ENCODE data around the gene LY86. TPM values are rescaled to one million over a fixed set of nuclear protein-coding genes. Genes with fewer than 3 reads are reported as not detected.

Gene LY86
- total RNA-seq, 1 experiment from 2014 or later = not detected

GRCh38 chr6:6635291-6635690 is 46.8 kb downstream of the LY86 start:
- H2BK5ac ChIP-seq (ENCODE audit: insufficient read length, low read length) = no peak overlapping the region
- H2BK120ac ChIP-seq (ENCODE audit: low read depth, low read length, poor library complexity, severe bottlenecking) = no peak overlapping the region
- H3K4ac ChIP-seq (ENCODE audit: low read depth, low read length) = no peak overlapping the region
- peaks cover 21 to 22% of the 10 kb centered on the region in 2 experiments for H3K4me1 Mint-ChIP-seq
- H3K4me3 Mint-ChIP-seq = no peak overlapping the region
- peaks cover 14% of the 10 kb centered on the region; the same call in 1 of the 2 replicates for H3K4me1 ChIP-seq (ENCODE audit: insufficient read depth, low read length)
- H2AFZ ChIP-seq (ENCODE audit: low read length) = no peak overlapping the region
- H3K56ac ChIP-seq (ENCODE audit: insufficient read length, low read depth, low read length) = no peak overlapping the region
- H4K8ac ChIP-seq (replicated peaks; ENCODE audit: insufficient read length, low read depth, low read length) = no peak overlapping the region
- no peaks in the 10 kb centered on the region; the same call in 1 of the 2 replicates for H3K27me3 Mint-ChIP-seq (ENCODE audit: low read depth)
- no peaks in the 10 kb centered on the region for H3K23me2 ChIP-seq (ENCODE audit: insufficient read length, low read depth, low read length, poor library complexity, severe bottlenecking)
- H2BK15ac ChIP-seq (ENCODE audit: low read depth, low read length) = no peak overlapping the region
- H2BK12ac ChIP-seq (ENCODE audit: insufficient read length, low read depth, low read length) = no peak overlapping the region
- H2AK5ac ChIP-seq (ENCODE audit: insufficient read length, low read length) = no peak overlapping the region
- H3K79me2 ChIP-seq (ENCODE audit: insufficient read depth, low read length) = no peaks in the 10 kb centered on the region
- no peaks in the 10 kb centered on the region for H3K27me3 ChIP-seq (ENCODE audit: insufficient read depth, low read length)
- no peak overlapping the region for H3K18ac ChIP-seq (ENCODE audit: insufficient read length, low read depth, low read length)
- H3K23ac ChIP-seq (ENCODE audit: insufficient read length, low read depth, low read length) = no peak overlapping the region
- H3K9me3 ChIP-seq (ENCODE audit: control insufficient read depth, low read depth, low read length) = no peaks in the 10 kb centered on the region
- no peak overlapping the region for H4K91ac ChIP-seq (ENCODE audit: insufficient read length, low read depth, low read length)
- no peak overlapping the region for H3K4me2 ChIP-seq (ENCODE audit: insufficient read depth, insufficient read length, low read length)
- peak overlapping the region in 1 of 3 experiments; percentile 6; a peak in 1 of 7 replicates for H3K27ac Mint-ChIP-seq
- no peak overlapping the region for H3K27ac ChIP-seq (ENCODE audit: insufficient read length, low read depth, low read length)
- no peak for DNase-seq
- no peak overlapping the region for H3K14ac ChIP-seq (ENCODE audit: insufficient read depth, low read length)
- H3T11ph ChIP-seq (ENCODE audit: low read length) = no peak overlapping the region
- WGBS (ENCODE audit: extremely low coverage, insufficient read length, low lambda C conversion rate) = no CpG with 5 or more reads among the region's 2 CpGs
- no peak overlapping the region for H3K9ac ChIP-seq (ENCODE audit: extremely low read depth, insufficient read length, low read length)
- H4K5ac ChIP-seq (ENCODE audit: insufficient read length, low read depth, low read length) = no peak overlapping the region
- no peak overlapping the region for H2BK20ac ChIP-seq (ENCODE audit: low read depth, low read length, poor library complexity, severe bottlenecking)
- H3K79me1 ChIP-seq (ENCODE audit: insufficient read depth, low read depth, low read length, poor library complexity, severe bottlenecking) = no peaks in the 10 kb centered on the region
- no peak for TF ChIP-seq CTCF (conservative IDR thresholded peaks at IDR 0.05)
- H3K36me3 Mint-ChIP-seq (ENCODE audit: insufficient read depth in 1 of 3, low read depth in 3 of 3) = 0 out of 7 replicates have a peak, but pooled peaks cover 0 to 3% (median 0%) of the 10 kb centered on the region in 3 experiments
- H4K20me1 ChIP-seq (ENCODE audit: control insufficient read depth, insufficient read depth, insufficient read length) = no peaks in the 10 kb centered on the region
- peaks cover 0 to 3% of the 10 kb centered on the region in 2 experiments; a peak in 1 of 5 replicates for H3K9me3 Mint-ChIP-seq

Data from H9 (cell line).